GM12878 (cell line): ENCODE data around the gene IFI30. TPM values are rescaled to one million over a fixed set of nuclear protein-coding genes. Genes with fewer than 3 reads are reported as not detected.

Experiments
- ATAC-seq: fragments of 200-7000 bp; cut with Tn5 transposase; 3 replicates; pipeline ENCODE4 v1.9.1; 2020; ENCODE audit warnings: mild to moderate bottlenecking, moderate library complexity
- BruUV-seq: library from RNA; stranded (reverse); fragments of 400-500 nt; replicated peaks from 2 replicates; lab custom pipeline; 2021; lab: Mats Ljungman, UMichigan
- CTCF ChIA-PET: fragments of 300-600 bp; sonication (Branson Sonifier 250); formaldehyde crosslinking; extraction: SDS; loops from one replicate; lab custom pipeline; 2021; ENCODE audit warnings: inconsistent platforms; lab: Yijun Ruan, JAX
- POLR2A ChIA-PET: fragments of 350-600 bp; formaldehyde crosslinking; extraction: SDS; loops from one replicate; lab custom pipeline; 2021; ENCODE audit warnings: inconsistent platforms; lab: Charles Lee
- RAD21 ChIA-PET: fragments of 300-600 bp; sonication (Branson Sonifier 250); formaldehyde crosslinking; loops from one replicate; lab custom pipeline; 2023; ENCODE audit warnings: antibody characterized with exemption; ENCODE audit not compliant: unreplicated experiment; lab: Charles Lee
- SMC1A ChIA-PET: fragments of 300-600 bp; sonication (Branson Sonifier 250); formaldehyde crosslinking; loops from one replicate; lab custom pipeline; 2023; ENCODE audit not compliant: unreplicated experiment, uncharacterized antibody; lab: Charles Lee
- DNase-seq: peaks from one replicate; pipeline ENCODE4 v3.0.0-alpha.2; 2011; ENCODE audit warnings: low read depth, low spot score
- FAIRE-seq: peaks from 3 replicates; lab custom pipeline; 2011; peaks lifted over from hg19 to GRCh38; lab: Jason Lieb, UNC
- H2AFZ ChIP-seq: 2 replicates; pipeline ENCODE4 v1.6.0; 2011; ENCODE audit warnings: low read depth, low read length, control low read depth; ENCODE audit not compliant: control insufficient read depth
- H3K27ac ChIP-seq: 2 replicates; pipeline ENCODE4 v1.5.1; 2011; ENCODE audit warnings: control low read depth; ENCODE audit not compliant: control insufficient read depth, insufficient read depth
- H3K27me3 ChIP-seq, 2 experiments: replicated peaks in 1 of 2; 2 replicates each; pipeline versions ENCODE4 v1.6.0 to v1.6.1; 2011; ENCODE audit warnings: low read length in 1 of 2; ENCODE audit not compliant: control insufficient read depth in 2 of 2, insufficient read depth in 2 of 2
- H3K36me3 ChIP-seq, 2 experiments: 2 replicates each; pipeline ENCODE4 v1.5.1; 2011; ENCODE audit warnings: low read length in 1 of 2; ENCODE audit not compliant: control insufficient read depth in 2 of 2, insufficient read depth in 2 of 2
- H3K4me1 ChIP-seq: 2 replicates; pipeline ENCODE4 v1.6.1; 2011; ENCODE audit warnings: mild to moderate bottlenecking, low read length, moderate library complexity, mixed read lengths; ENCODE audit not compliant: control insufficient read depth, insufficient read depth
- H3K4me2 ChIP-seq: 2 replicates; pipeline ENCODE4 v1.6.0; 2011; ENCODE audit warnings: control low read depth; ENCODE audit not compliant: control insufficient read depth, insufficient read depth
- H3K4me3 ChIP-seq: fragments of 200-600 bp; sonication (generic); 2 replicates; pipeline ENCODE4 v1.5.1; 2016
- H3K79me2 ChIP-seq: 2 replicates; pipeline ENCODE4 v1.6.0; 2011; ENCODE audit warnings: low read length; ENCODE audit not compliant: control insufficient read depth, insufficient read depth
- H3K9ac ChIP-seq: 2 replicates; pipeline ENCODE4 v1.8.0; 2011; ENCODE audit warnings: low read length, control low read depth, mixed read lengths; ENCODE audit not compliant: control insufficient read depth, insufficient read depth
- H3K9me3 ChIP-seq: replicated peaks from 3 replicates; pipeline ENCODE4 v1.5.1; 2011; ENCODE audit warnings: mild to moderate bottlenecking, low read length; ENCODE audit not compliant: control insufficient read depth, insufficient read depth
- H4K20me1 ChIP-seq: 2 replicates; pipeline ENCODE4 v1.6.0; 2011; ENCODE audit not compliant: control insufficient read depth, insufficient read depth
- ATF2 ChIP-seq: IDR thresholded peaks from 2 replicates; pipeline ENCODE4 v1.6.1; 2012; ENCODE audit warnings: low read length, inconsistent platforms
- IKZF2 ChIP-seq, 2 experiments: fragments of 450-650 bp; IDR thresholded peaks; 2 replicates each; pipeline ENCODE4 v1.6.1; 2017; ENCODE audit warnings: mild to moderate bottlenecking in 2 of 2, moderate library complexity in 2 of 2
- MTA2 ChIP-seq: fragments of 450-650 bp; IDR thresholded peaks from 2 replicates; pipeline ENCODE4 v1.6.1; 2016; ENCODE audit warnings: low read depth, mild to moderate bottlenecking, moderate library complexity
- POLR2A ChIP-seq: IDR thresholded peaks from 2 replicates; pipeline ENCODE4 v1.6.1; 2011; ENCODE audit warnings: low read depth, mild to moderate bottlenecking, low read length
- RBBP5 ChIP-seq: fragments of 200-600 bp; sonication (generic); conservative IDR thresholded peaks from 2 replicates; pipeline ENCODE4 v1.6.1; 2016
- ZNF24 ChIP-seq: fragments of 450-650 bp; IDR thresholded peaks from 2 replicates; pipeline ENCODE4 v1.6.1; 2017; ENCODE audit warnings: antibody characterized with exemption, mild to moderate bottlenecking
- WGBS: methylation state at CpG from one replicate; pipeline ENCODE4 v1.1.6; 2016; ENCODE audit warnings: low lambda C conversion rate; ENCODE audit not compliant: insufficient replicate concordance, insufficient coverage; ENCODE audit errors: missing lambda C conversion rate; 5-methylcytosine and 5-hydroxymethylcytosine counted together
- in situ Hi-C: fragments of 300-500 bp; cut with MboI; formaldehyde crosslinking; loops from 9 replicates; pipeline ENCODE4 v1.14.3; 2018; ENCODE audit warnings: mixed read lengths
- intact Hi-C: fragments of 100-400 bp; cut with micrococcal nuclease; formaldehyde crosslinking; loops from one replicate; pipeline ENCODE4 v1.14.2; 2022; ENCODE audit not compliant: unreplicated experiment
- polyA plus RNA-seq, 11 experiments: library from polyadenylated mRNA; depleted of rRNA in 4 of 11; unstranded in 6 of 11; stranded (reverse) in 5 of 11; fragments of >200 nt; fragmentation: Nextera tagmentation in 4 of 11; fragmentation: Illumina TruSeq in 1 of 11; extraction: Ambion mirVana in 4 of 11; extraction: Trizol in 1 of 11; gene quantifications; 1 replicate in 1 of 11; 2 replicates in 10 of 11; pipeline versions ENCODE4 v1.2.1 to v1.2.3, GENCODE V29; 2011 to 2016; ENCODE audit warnings: inconsistent platforms in 2 of 11, missing spikeins in 2 of 11, low read depth in 1 of 11
- total RNA-seq, 4 experiments: library from RNA; depleted of rRNA in 3 of 4; stranded (reverse); fragments of >200 nt in 3 of 4; fragmentation: Illumina TruSeq in 1 of 4; extraction: Trizol in 1 of 4; gene quantifications; 2 replicates each; pipeline versions ENCODE4 v1.2.1 to v1.2.3, GENCODE V29; 2013 to 2021

IFI30 gene
- total and polyA plus RNA-seq, 10 of the 15 experiments (the other 5 are each of a cell fraction or from before 2014, with no cell fraction given), result 221 to 1,112 (median 451) TPM

- intact Hi-C loops (no loop called here), in situ Hi-C loops (no loop called here)
- H3K79me2 ChIP-seq, result peaks cover 11% of the 10 kb centered on the region
- SMC1A ChIA-PET, result interaction anchor here (0.7 to 2.3 kb wide), 10 partner anchors 9 to 214 kb away, joined by 3 to 7 read pairs (median 3); no protein-coding TSS in a partner anchor
- peak overlapping the region; percentile 88 for H3K27ac ChIP-seq
- RAD21 ChIA-PET, result interaction anchor here (0.5 to 1.9 kb wide), 7 partner anchors 17 to 62 kb away, joined by 3 to 9 read pairs (median 5); partner anchors contain the start of gene MAST3
- H3K4me2 ChIP-seq, result peak overlapping the region; percentile 94
- POLR2A ChIA-PET, result interaction anchor here (0.5 to 1.9 kb wide), 11 partner anchors 9 to 83 kb away, joined by 3 to 11 read pairs (median 3); no protein-coding TSS in a partner anchor
- peaks cover 15% of the 10 kb centered on the region for H3K4me1 ChIP-seq
- FAIRE-seq (no peak), DNase-seq (no peak), ATAC-seq (no peak)
- CTCF ChIA-PET, result interaction anchor here (0.8 to 3.0 kb wide), 13 partner anchors 10 to 129 kb away, joined by 3 to 48 read pairs (median 5); partner anchors contain the start of genes IL12RB1 and MAST3
- peak overlapping the region; percentile 33; the same call in 1 of the 2 replicates for H3K4me3 ChIP-seq
- H3K36me3 ChIP-seq, result peaks cover 2 to 6% of the 10 kb centered on the region in 2 experiments; a peak in 3 of 4 replicates
- whole genome bisulfite sequencing, result 85% methylated on average over 18 of the region's 18 CpGs
- no peaks in the 10 kb centered on the region for H3K27me3 ChIP-seq
- H3K9me3 ChIP-seq, result no peaks in the 10 kb centered on the region
- TSS peak; percentile 36 for BruUV-seq
- H3K9ac ChIP-seq, result 0 out of 2 replicates have a peak overlapping the region, but pooled peaks have one; percentile 79
- H2AFZ ChIP-seq, result no peak overlapping the region
- no peak for TF ChIP-seq ATF2
- TF ChIP-seq RBBP5, result no peak
- no peak for TF ChIP-seq IKZF2 (IDR thresholded peaks at IDR 0.05)
- TF ChIP-seq POLR2A, result peak; percentile 41; the same call in 1 of the 2 replicates
- no peak for TF ChIP-seq MTA2
- TF ChIP-seq ZNF24, result no peak
- H4K20me1 ChIP-seq, result no peaks in the 10 kb centered on the region
Measured at GRCh38 chr19:18150776-18151624, 22.6 kb upstream of the IFI30 start.
